COR-L47 (cell line): Measurements from ENCODE around the gene SS18.
"Not testable (repeated sequence)": the region's sequence is repeated elsewhere in the genome, so short reads cannot be mapped to it uniquely, and the experiment has no call there.

Experiments
- DNase-seq: peaks from one replicate; lab custom pipeline; 2025; lab: John Stamatoyannopoulos, UW

The SS18 gene

GRCh38 chr18:26090130-26091046 lies at the start of gene SS18:
SS18 (minus strand) TSS chr18:26090613; CDS start chr18:26090569, 44 bp downstream.
- DNase-seq = peak; percentile 94

GRCh38 chr18:26135548-26135947 lies 45.1 kb upstream of the SS18 start:
- DNase-seq = no peak

GRCh38 chr18:26134107-26134506 lies 43.7 kb upstream of the SS18 start:
- no peak for DNase-seq

GRCh38 chr18:26133652-26134051 lies 43.2 kb upstream of the SS18 start, which contains the start of gene PSMA8:
PSMA8 (plus strand) TSS chr18:26133869; CDS start chr18:26133966, 97 bp downstream.
- no peak for DNase-seq

GRCh38 chr18:26128192-26128591 lies 37.8 kb upstream of the SS18 start:
- not testable (repeated sequence) for DNase-seq

- DNase-seq = no peak
These were observed 37.4 kb upstream of the SS18 start for GRCh38 chr18:26127786-26128185.

- DNase-seq = not testable (repeated sequence)
These were observed 31.6 kb upstream of the SS18 start for GRCh38 chr18:26121994-26122393.

- DNase-seq = no peak
These were observed 31.1 kb upstream of the SS18 start for GRCh38 chr18:26121476-26121875.

GRCh38 chr18:26119246-26119645 lies 28.8 kb upstream of the SS18 start:
- no peak for DNase-seq

- DNase-seq = no peak
These were observed 13.6 kb upstream of the SS18 start for GRCh38 chr18:26104035-26104434.

GRCh38 chr18:26103579-26103978 lies 13.2 kb upstream of the SS18 start:
- no peak for DNase-seq

- DNase-seq = no peak
These were observed 7.2 kb upstream of the SS18 start for GRCh38 chr18:26097563-26097962.

GRCh38 chr18:26096852-26097251 lies 6.4 kb upstream of the SS18 start:
- DNase-seq = no peak

- DNase-seq = no peak
These were observed 726 bp upstream of the SS18 start for GRCh38 chr18:26091047-26091630.

GRCh38 chr18:26089293-26090129 lies 902 bp downstream of the SS18 start:
- DNase-seq = no peak

- DNase-seq = no peak
These were observed 1.9 kb downstream of the SS18 start for GRCh38 chr18:26088487-26088886.

- no peak for DNase-seq
These were observed 3.5 kb downstream of the SS18 start for GRCh38 chr18:26086959-26087358.

- DNase-seq = no peak
These were observed 5.4 kb downstream of the SS18 start for GRCh38 chr18:26085056-26085455.

- DNase-seq = no peak
These were observed 7.3 kb downstream of the SS18 start for GRCh38 chr18:26083099-26083498.

GRCh38 chr18:26082475-26082874 lies 7.9 kb downstream of the SS18 start:
- no peak for DNase-seq

- no peak for DNase-seq
These were observed 16.2 kb downstream of the SS18 start for GRCh38 chr18:26074246-26074645.

GRCh38 chr18:26073758-26074157 lies 16.7 kb downstream of the SS18 start:
- DNase-seq = no peak
